IMR-90 (cell line): ENCODE measurements around the gene ZNF341. TPM values are rescaled to one million over a fixed set of nuclear protein-coding genes. Genes with fewer than 3 reads are reported as not detected.

Experiments
- ATAC-seq: fragments of 200-7000 bp; cut with Tn5 transposase; 2 replicates; pipeline ENCODE4 v1.9.1; 2020; ENCODE audit warnings: low read depth, mild to moderate bottlenecking, moderate library complexity
- BruUV-seq: library from RNA; stranded (reverse); fragments of 400-500 nt; replicated peaks from 2 replicates; lab custom pipeline; 2021; lab: Mats Ljungman, UMichigan
- CTCF ChIA-PET: fragments of 300-600 bp; formaldehyde crosslinking; extraction: SDS; loops from one replicate; lab custom pipeline; 2021; ENCODE audit warnings: antibody characterized with exemption; lab: Yijun Ruan, JAX
- POLR2A ChIA-PET: fragments of 300-600 bp; sonication (Branson Sonifier 250); formaldehyde crosslinking; loops from one replicate; lab custom pipeline; 2022; ENCODE audit warnings: antibody characterized with exemption; ENCODE audit not compliant: unreplicated experiment; lab: Charles Lee
- DNase-seq: peaks from one replicate; pipeline ENCODE4 v3.0.0; 2013
- H2AFZ ChIP-seq: replicated peaks from 2 replicates; pipeline ENCODE3; 2013; ENCODE audit warnings: low read length, mild to moderate bottlenecking; ENCODE audit not compliant: poor library complexity
- H2AK5ac ChIP-seq: 2 replicates; pipeline ENCODE4 v1.6.1; 2013; ENCODE audit warnings: low read depth, low read length, inconsistent platforms
- H2AK9ac ChIP-seq: replicated peaks from 2 replicates; pipeline ENCODE3; 2013; ENCODE audit warnings: mild to moderate bottlenecking, low read depth, low read length, moderate library complexity; ENCODE audit not compliant: poor library complexity
- H2BK120ac ChIP-seq: 2 replicates; pipeline ENCODE4 v1.6.1; 2013; ENCODE audit warnings: low read depth, low read length, inconsistent platforms
- H2BK15ac ChIP-seq: 3 replicates; pipeline ENCODE4 v1.6.1; 2013; ENCODE audit warnings: low read depth, low read length, inconsistent platforms
- H2BK20ac ChIP-seq: 2 replicates; pipeline ENCODE4 v1.6.1; 2013; ENCODE audit warnings: low read depth, mild to moderate bottlenecking, inconsistent platforms, low read length, moderate library complexity
- H2BK5ac ChIP-seq: 2 replicates; pipeline ENCODE4 v1.6.1; 2013; ENCODE audit warnings: mild to moderate bottlenecking, low read depth, low read length, inconsistent platforms; ENCODE audit not compliant: poor library complexity, severe bottlenecking
- H3K14ac ChIP-seq: replicated peaks from 2 replicates; pipeline ENCODE4 v1.6.1; 2013; ENCODE audit warnings: low read depth, low read length, inconsistent platforms
- H3K18ac ChIP-seq: 2 replicates; pipeline ENCODE4 v1.6.1; 2013; ENCODE audit warnings: low read depth, low read length, control low read depth
- H3K23ac ChIP-seq: 2 replicates; pipeline ENCODE4 v1.6.1; 2013; ENCODE audit warnings: low read depth, low read length, inconsistent platforms
- H3K27ac ChIP-seq: 2 replicates; pipeline ENCODE4 v1.5.1; 2013; ENCODE audit warnings: mild to moderate bottlenecking, control low read depth, low read length; ENCODE audit not compliant: insufficient read depth
- H3K27me3 ChIP-seq: 2 replicates; pipeline ENCODE4 v1.6.1; 2013; ENCODE audit warnings: low read length; ENCODE audit not compliant: control insufficient read depth, insufficient read depth
- H3K36me3 ChIP-seq: 2 replicates; pipeline ENCODE4 v1.6.1; 2013; ENCODE audit warnings: low read length, mixed read lengths; ENCODE audit not compliant: control insufficient read depth, insufficient read depth
- H3K4ac ChIP-seq: 2 replicates; pipeline ENCODE4 v1.6.1; 2013; ENCODE audit warnings: low read depth, low read length, inconsistent platforms
- H3K4me1 ChIP-seq: 2 replicates; pipeline ENCODE4 v1.6.1; 2013; ENCODE audit warnings: low read length, mixed read lengths; ENCODE audit not compliant: control insufficient read depth, insufficient read depth
- H3K4me2 ChIP-seq: 2 replicates; pipeline ENCODE4 v1.6.1; 2013; ENCODE audit warnings: low read depth, mild to moderate bottlenecking, control low read depth, low read length, moderate library complexity
- H3K4me3 ChIP-seq: 2 replicates; pipeline ENCODE4 v1.5.1; 2013; ENCODE audit warnings: low read depth, mild to moderate bottlenecking, control low read depth, low read length, moderate library complexity; ENCODE audit not compliant: insufficient read depth
- H3K56ac ChIP-seq: 2 replicates; pipeline ENCODE4 v1.6.1; 2013; ENCODE audit warnings: low read length, inconsistent platforms; ENCODE audit not compliant: insufficient read depth; ENCODE audit errors: extremely low read depth
- H3K79me1 ChIP-seq, 2 experiments: 2 replicates each; pipeline ENCODE4 v1.6.1; 2013; ENCODE audit warnings: low read length in 2 of 2, inconsistent platforms in 1 of 2, low read depth in 1 of 2
- H3K9ac ChIP-seq: 2 replicates; pipeline ENCODE4 v1.6.1; 2013; ENCODE audit warnings: low read depth, low read length, control low read depth
- H3K9me1 ChIP-seq: 2 replicates; pipeline ENCODE4 v1.6.1; 2013; ENCODE audit warnings: low read length, inconsistent platforms; ENCODE audit not compliant: insufficient read depth
- H3K9me3 ChIP-seq: 2 replicates; pipeline ENCODE4 v1.6.1; 2013; ENCODE audit warnings: low read length; ENCODE audit not compliant: control insufficient read depth, insufficient read depth
- H4K20me1 ChIP-seq: 2 replicates; pipeline ENCODE4 v1.6.1; 2013; ENCODE audit warnings: low read length, inconsistent platforms; ENCODE audit not compliant: insufficient read depth
- H4K5ac ChIP-seq: 2 replicates; pipeline ENCODE4 v1.6.1; 2013; ENCODE audit warnings: mild to moderate bottlenecking, low read depth, low read length, control low read depth
- H4K8ac ChIP-seq, 2 experiments: 2 replicates each; pipeline ENCODE4 v1.6.1; 2013; ENCODE audit warnings: low read depth in 2 of 2, low read length in 2 of 2, control low read depth in 1 of 2, inconsistent platforms in 1 of 2
- H4K91ac ChIP-seq: 2 replicates; pipeline ENCODE4 v1.6.1; 2013; ENCODE audit warnings: low read depth, low read length, inconsistent platforms; ENCODE audit not compliant: insufficient read depth
- CEBPB ChIP-seq: IDR thresholded peaks from 2 replicates; pipeline ENCODE4 v1.6.1; 2012; ENCODE audit warnings: low read depth, low read length, improper control_type of control experiment
- CHD1 ChIP-seq: IDR thresholded peaks from 2 replicates; pipeline ENCODE4 v1.6.1; 2012; ENCODE audit warnings: low read depth, low read length, improper control_type of control experiment
- ELK1 ChIP-seq: fragments of 150-350 bp; IDR thresholded peaks from 2 replicates; pipeline ENCODE4 v1.6.1; 2016; ENCODE audit warnings: low read depth, mild to moderate bottlenecking, low read length, moderate library complexity, borderline replicate concordance
- FOS ChIP-seq: fragments of 150-350 bp; IDR thresholded peaks from 2 replicates; pipeline ENCODE4 v1.6.1; 2016; ENCODE audit warnings: low read depth, low read length
- MAZ ChIP-seq: IDR thresholded peaks from 2 replicates; pipeline ENCODE4 v1.6.1; 2012; ENCODE audit warnings: low read depth, mild to moderate bottlenecking, low read length, improper control_type of control experiment, moderate library complexity, borderline replicate concordance
- MXI1 ChIP-seq: IDR thresholded peaks from 2 replicates; pipeline ENCODE4 v1.6.1; 2012; ENCODE audit warnings: low read depth, mild to moderate bottlenecking, low read length, moderate library complexity, borderline replicate concordance
- RAD21 ChIP-seq: IDR thresholded peaks from 2 replicates; pipeline ENCODE4 v1.6.1; 2012; ENCODE audit warnings: low read length, improper control_type of control experiment
- SMC3 ChIP-seq: fragments of 150-350 bp; IDR thresholded peaks from 2 replicates; pipeline ENCODE4 v1.6.1; 2016; ENCODE audit warnings: low read depth, mild to moderate bottlenecking, antibody characterized with exemption, low read length, moderate library complexity
- USF2 ChIP-seq: fragments of 150-350 bp; IDR thresholded peaks from 2 replicates; pipeline ENCODE4 v1.6.1; 2017; ENCODE audit warnings: mild to moderate bottlenecking, antibody characterized with exemption, low read length, low read depth
- WGBS, 2 experiments: methylation state at CpG; one replicate each; pipeline versions ENCODE4 v1.1.5 to v1.1.7; 2013; ENCODE audit warnings: missing lambda C conversion rate in 2 of 2; ENCODE audit not compliant: insufficient read length in 1 of 2; ENCODE audit errors: extremely low coverage in 2 of 2; 5-methylcytosine and 5-hydroxymethylcytosine counted together
- dilution Hi-C: fragments of 300-500 bp; cut with HindIII; formaldehyde crosslinking; loops from one replicate; pipeline ENCODE4 v1.14.3; 2018; ENCODE audit warnings: low sequenced_read_pairs; ENCODE audit not compliant: unreplicated experiment
- in situ Hi-C: fragments of 300-500 bp; cut with MboI; formaldehyde crosslinking; loops from 3 replicates; pipeline ENCODE4 v1.14.3; 2019; ENCODE audit warnings: low sequenced_read_pairs, inconsistent platforms, mixed read lengths
- intact Hi-C: fragments of 100-400 bp; cut with micrococcal nuclease; formaldehyde crosslinking; loops from 2 replicates; pipeline ENCODE4 v1.10.0; 2022
- polyA plus RNA-seq, 3 experiments: library from polyadenylated mRNA; depleted of rRNA; stranded (reverse); fragments of >200 nt; gene quantifications; 2 replicates each; pipeline ENCODE4 v1.2.3, GENCODE V29; 2012; ENCODE audit warnings: low replicate concordance in 1 of 3
- total RNA-seq: library from RNA; depleted of rRNA; stranded (reverse); fragments of >200 nt; gene quantifications from 2 replicates; pipeline ENCODE4 v1.2.3, GENCODE V29; 2012

ZNF341 gene
- total and polyA plus RNA-seq, 2 of the 4 experiments (the other 2 are of a cell fraction), result 1.1 to 3.4 TPM

- H2BK20ac ChIP-seq, result no peak within 1 kb of the TSS
- H3K27ac ChIP-seq, result peak within 1 kb of the TSS; percentile 6; the same call in 1 of the 2 replicates
- H3K4me3 ChIP-seq, result peak within 1 kb of the TSS; percentile 65
- peak within 1 kb of the TSS; percentile 45; the same call in 1 of the 2 replicates for H4K91ac ChIP-seq
- H2AK9ac ChIP-seq, result peak within 1 kb of the TSS; percentile 85
- no peaks in the 10 kb centered on the region for H3K36me3 ChIP-seq
- H2AFZ ChIP-seq, result peak within 1 kb of the TSS; percentile 99
- H3K4me2 ChIP-seq, result peak within 1 kb of the TSS; percentile 64
- CTCF ChIA-PET, result no interaction called here
- DNase-seq, result peak; percentile 98
- POLR2A ChIA-PET, result interaction anchor here (0.5 to 0.6 kb wide), 2 partner anchors 54 to 1353 kb away, joined by 3 to 5 read pairs; partner anchors contain the start of gene ACTL10
- peak within 1 kb of the TSS; percentile 44 to 92 for H4K8ac ChIP-seq
- 11% methylated on average over 19 of the region's 46 CpGs; no CpG with 5 or more reads in 1 of the 2 experiments for WGBS, 2 experiments
- TF ChIP-seq USF2 (no peak; the same call in 1 of the 2 replicates), ELK1 (no peak), MXI1 (no peak), MAZ (no peak), CEBPB (no peak), SMC3 (no peak), FOS (peak; percentile 59; the same call in 1 of the 2 replicates), CHD1 (no peak), RAD21 (no peak)
- no peaks in the 10 kb centered on the region for H3K27me3 ChIP-seq
- dilution Hi-C loops, result no loop called here
- peak; percentile 99 for ATAC-seq
- no peak within 1 kb of the TSS for H2BK5ac ChIP-seq
- in situ Hi-C loops, result no loop called here
- peak within 1 kb of the TSS; percentile 20 for H2AK5ac ChIP-seq
- H3K9me3 ChIP-seq, result no peaks in the 10 kb centered on the region
- H2BK15ac ChIP-seq, result no peak within 1 kb of the TSS
- H3K18ac ChIP-seq, result no peak within 1 kb of the TSS
- no TSS peak for BruUV-seq
- H3K23ac ChIP-seq, result peak within 1 kb of the TSS; percentile 29; the same call in 1 of the 2 replicates
- peak within 1 kb of the TSS; percentile 16; the same call in 1 of the 2 replicates for H3K56ac ChIP-seq
- intact Hi-C loops, result loop anchor here (1.0 kb wide), 1 partner anchor 35 kb away; no protein-coding TSS in a partner anchor
- H3K9ac ChIP-seq, result peak within 1 kb of the TSS; percentile 20
- no peak within 1 kb of the TSS for H2BK120ac ChIP-seq
- H4K5ac ChIP-seq, result peak within 1 kb of the TSS; percentile 79
- H3K4ac ChIP-seq, result peak within 1 kb of the TSS; percentile 75
- H3K4me1 ChIP-seq, result peaks cover 5% of the 10 kb centered on the region
- H3K14ac ChIP-seq, result peak within 1 kb of the TSS; percentile 83
- H3K9me1 ChIP-seq, result peaks cover 15% of the 10 kb centered on the region
- H4K20me1 ChIP-seq, result no peaks in the 10 kb centered on the region
- H3K79me1 ChIP-seq, result peaks cover 0 to 14% of the 10 kb centered on the region in 2 experiments; a peak in 2 of 4 replicates
Observed at GRCh38 chr20:33719989-33720709, 11.6 kb upstream of the ZNF341 start, which contains the start of gene PXMP4. Gene PXMP4 (minus strand): TSS chr20:33720310. CDS start chr20:33720207, 103 bp downstream.
